NB4 (cell line): Measurements from ENCODE around the gene ARHGEF7.

ENCODE experiments used
- MYC ChIP-seq: IDR thresholded peaks from 2 replicates; pipeline ENCODE4 v1.6.1; 2011; ENCODE audit warnings: low read depth, low read length
- POLR2A ChIP-seq: IDR thresholded peaks from 2 replicates; pipeline ENCODE4 v1.6.1; 2011; ENCODE audit warnings: mild to moderate bottlenecking; ENCODE audit not compliant: insufficient read length; ENCODE audit errors: extremely low read depth
- TF ChIP-seq, protein P1 (sequence below): IDR thresholded peaks from one replicate; pipeline ENCODE4 v1.5.1; 2012; ENCODE audit warnings: low read depth, low read length
- TF ChIP-seq, protein P2 (sequence below): IDR thresholded peaks from 2 replicates; pipeline ENCODE4 v1.6.1; 2011; ENCODE audit warnings: low read depth, low read length

DNA sequence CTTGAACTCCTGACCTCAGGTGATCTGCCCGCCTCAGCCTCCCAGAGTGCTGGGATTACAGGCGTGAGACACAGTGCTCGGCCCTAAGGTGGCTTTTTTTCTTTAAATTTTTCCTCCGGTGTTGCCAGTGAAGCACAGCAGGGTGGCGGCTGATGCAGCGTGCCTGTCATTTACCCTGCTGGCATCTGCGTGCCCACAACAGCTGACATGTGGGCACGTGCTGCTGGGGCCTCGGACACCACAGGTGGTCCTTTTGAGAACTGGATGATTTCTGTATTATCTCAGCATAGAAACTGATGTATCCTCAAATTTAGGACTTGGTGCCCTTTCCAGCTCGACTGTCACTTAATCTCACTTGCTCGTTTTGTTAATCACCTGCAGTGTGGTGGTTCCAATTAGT, 174.1 kb downstream of the ARHGEF7 start:
- TF ChIP-seq, protein P1, sequence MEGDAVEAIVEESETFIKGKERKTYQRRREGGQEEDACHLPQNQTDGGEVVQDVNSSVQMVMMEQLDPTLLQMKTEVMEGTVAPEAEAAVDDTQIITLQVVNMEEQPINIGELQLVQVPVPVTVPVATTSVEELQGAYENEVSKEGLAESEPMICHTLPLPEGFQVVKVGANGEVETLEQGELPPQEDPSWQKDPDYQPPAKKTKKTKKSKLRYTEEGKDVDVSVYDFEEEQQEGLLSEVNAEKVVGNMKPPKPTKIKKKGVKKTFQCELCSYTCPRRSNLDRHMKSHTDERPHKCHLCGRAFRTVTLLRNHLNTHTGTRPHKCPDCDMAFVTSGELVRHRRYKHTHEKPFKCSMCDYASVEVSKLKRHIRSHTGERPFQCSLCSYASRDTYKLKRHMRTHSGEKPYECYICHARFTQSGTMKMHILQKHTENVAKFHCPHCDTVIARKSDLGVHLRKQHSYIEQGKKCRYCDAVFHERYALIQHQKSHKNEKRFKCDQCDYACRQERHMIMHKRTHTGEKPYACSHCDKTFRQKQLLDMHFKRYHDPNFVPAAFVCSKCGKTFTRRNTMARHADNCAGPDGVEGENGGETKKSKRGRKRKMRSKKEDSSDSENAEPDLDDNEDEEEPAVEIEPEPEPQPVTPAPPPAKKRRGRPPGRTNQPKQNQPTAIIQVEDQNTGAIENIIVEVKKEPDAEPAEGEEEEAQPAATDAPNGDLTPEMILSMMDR: no peak
- TF ChIP-seq, protein P2, sequence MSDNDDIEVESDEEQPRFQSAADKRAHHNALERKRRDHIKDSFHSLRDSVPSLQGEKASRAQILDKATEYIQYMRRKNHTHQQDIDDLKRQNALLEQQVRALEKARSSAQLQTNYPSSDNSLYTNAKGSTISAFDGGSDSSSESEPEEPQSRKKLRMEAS: no peak
- TF ChIP-seq POLR2A (no peak), MYC (no peak)
